Fibroblast of lung (primary cell): ENCODE data around the gene LZTR1. TPM values are rescaled to one million over a fixed set of nuclear protein-coding genes. Genes with fewer than 3 reads are reported as not detected.
"Not testable (repeated sequence)": the region's sequence is repeated elsewhere in the genome, so short reads cannot be mapped to it uniquely, and the experiment has no call there.

ENCODE experiments used
- DNase-seq, 2 donors: peaks; one replicate each; pipeline versions ENCODE4 v3.0.0 to v3.0.0-alpha.2; 2010; ENCODE audit warnings: low read depth in 2 of 2
- H2AFZ ChIP-seq: 2 replicates; pipeline ENCODE4 v1.5.1; 2012; ENCODE audit warnings: low read length, control low read depth, inconsistent platforms
- H3K27ac ChIP-seq: 2 replicates; pipeline ENCODE4 v1.5.1; 2011; ENCODE audit warnings: low read length, control low read depth; ENCODE audit not compliant: insufficient read depth
- H3K27me3 ChIP-seq: 2 replicates; pipeline ENCODE4 v1.5.1; 2011; ENCODE audit warnings: mild to moderate bottlenecking, low read length; ENCODE audit not compliant: control insufficient read depth, insufficient read depth
- H3K36me3 ChIP-seq: 2 replicates; pipeline ENCODE4 v1.5.1; 2011; ENCODE audit warnings: low read length; ENCODE audit not compliant: control insufficient read depth, insufficient read depth
- H3K4me1 ChIP-seq: 2 replicates; pipeline ENCODE4 v1.5.1; 2011; ENCODE audit warnings: low read length; ENCODE audit not compliant: control insufficient read depth, insufficient read depth; ENCODE audit errors: extremely low read depth
- H3K4me2 ChIP-seq: 2 replicates; pipeline ENCODE4 v1.5.1; 2011; ENCODE audit warnings: low read length, control low read depth; ENCODE audit not compliant: insufficient read depth; ENCODE audit errors: extremely low read depth
- H3K4me3 ChIP-seq, 4 experiments: fragments of 200-600 bp in 1 of 4; sonication (generic) in 1 of 4; replicated peaks in 1 of 4; 2 replicates each; pipeline ENCODE4 v1.5.1; 2011 to 2016; ENCODE audit warnings: low read length in 4 of 4, low read depth in 3 of 4, mild to moderate bottlenecking in 3 of 4, control low read depth in 2 of 4, inconsistent platforms in 1 of 4, mixed read lengths in 1 of 4; ENCODE audit not compliant: insufficient read depth in 1 of 4; ENCODE audit errors: control extremely low read depth in 1 of 4
- H3K79me2 ChIP-seq: 2 replicates; pipeline ENCODE4 v1.5.1; 2012; ENCODE audit warnings: mild to moderate bottlenecking, low read length, inconsistent platforms; ENCODE audit not compliant: control insufficient read depth, insufficient read depth
- H3K9ac ChIP-seq: 2 replicates; pipeline ENCODE4 v1.5.1; 2011; ENCODE audit warnings: mild to moderate bottlenecking, low read length, control low read depth; ENCODE audit not compliant: insufficient read depth
- H3K9me3 ChIP-seq: 2 replicates; pipeline ENCODE4 v1.5.1; 2012; ENCODE audit warnings: low read depth, low read length; ENCODE audit not compliant: control insufficient read depth, insufficient read depth
- H4K20me1 ChIP-seq: 2 replicates; pipeline ENCODE4 v1.5.1; 2011; ENCODE audit warnings: low read length; ENCODE audit not compliant: control insufficient read depth, insufficient read depth; ENCODE audit errors: extremely low read depth
- EZH2 ChIP-seq: IDR thresholded peaks from 2 replicates; pipeline ENCODE4 v1.5.1; 2012; ENCODE audit warnings: low read length, control low read depth, mild to moderate bottlenecking; ENCODE audit errors: missing control alignments
- polyA plus RNA-seq, 2 donors: library from polyadenylated mRNA; depleted of rRNA in 1 of 2; stranded (reverse) in 1 of 2; unstranded in 1 of 2; fragments of >200 nt; gene quantifications; 2 replicates each; pipeline ENCODE4 v1.2.1, GENCODE V29; 2011 to 2012; ENCODE audit warnings: missing spikeins in 1 of 2
- total RNA-seq: library from RNA; depleted of rRNA; stranded (reverse); fragments of >200 nt; gene quantifications from 2 replicates; pipeline ENCODE4 v1.2.1, GENCODE V29; 2014
- TF ChIP-seq, protein P1 (sequence below), 2 donors: IDR thresholded peaks in 1 of 2; conservative IDR thresholded peaks in 1 of 2; 1 replicate in 1 of 2; 2 replicates in 1 of 2; pipeline ENCODE4 v1.5.1; 2011 to 2012; ENCODE audit warnings: low read length in 2 of 2, control low read depth in 1 of 2, inconsistent platforms in 1 of 2, low read depth in 1 of 2, mild to moderate bottlenecking in 1 of 2

Gene LZTR1
- total and polyA plus RNA-seq, 2 donors (not counting 1 experiment from before 2014, with no cell fraction given) = 27.4 to 75.8 TPM

- no peak for DNase-seq
- H3K79me2 ChIP-seq = no peaks in the 10 kb centered on the region
- TF ChIP-seq, protein P1, sequence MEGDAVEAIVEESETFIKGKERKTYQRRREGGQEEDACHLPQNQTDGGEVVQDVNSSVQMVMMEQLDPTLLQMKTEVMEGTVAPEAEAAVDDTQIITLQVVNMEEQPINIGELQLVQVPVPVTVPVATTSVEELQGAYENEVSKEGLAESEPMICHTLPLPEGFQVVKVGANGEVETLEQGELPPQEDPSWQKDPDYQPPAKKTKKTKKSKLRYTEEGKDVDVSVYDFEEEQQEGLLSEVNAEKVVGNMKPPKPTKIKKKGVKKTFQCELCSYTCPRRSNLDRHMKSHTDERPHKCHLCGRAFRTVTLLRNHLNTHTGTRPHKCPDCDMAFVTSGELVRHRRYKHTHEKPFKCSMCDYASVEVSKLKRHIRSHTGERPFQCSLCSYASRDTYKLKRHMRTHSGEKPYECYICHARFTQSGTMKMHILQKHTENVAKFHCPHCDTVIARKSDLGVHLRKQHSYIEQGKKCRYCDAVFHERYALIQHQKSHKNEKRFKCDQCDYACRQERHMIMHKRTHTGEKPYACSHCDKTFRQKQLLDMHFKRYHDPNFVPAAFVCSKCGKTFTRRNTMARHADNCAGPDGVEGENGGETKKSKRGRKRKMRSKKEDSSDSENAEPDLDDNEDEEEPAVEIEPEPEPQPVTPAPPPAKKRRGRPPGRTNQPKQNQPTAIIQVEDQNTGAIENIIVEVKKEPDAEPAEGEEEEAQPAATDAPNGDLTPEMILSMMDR (conservative IDR thresholded peaks at IDR 0.05 in 1 of 2, IDR thresholded peaks at IDR 0.05 in 1 of 2; ENCODE audit: low read depth in 1 of 2, low read length in 2 of 2) = no peak
- no peak for TF ChIP-seq EZH2
- H3K4me2 ChIP-seq = no peak overlapping the region
- no peak overlapping the region for H3K4me3 ChIP-seq
- no peaks in the 10 kb centered on the region for H3K36me3 ChIP-seq
- H3K4me1 ChIP-seq = no peaks in the 10 kb centered on the region
- no peak overlapping the region for H3K27ac ChIP-seq
- peaks cover 5% of the 10 kb centered on the region for H3K27me3 ChIP-seq
- no peaks in the 10 kb centered on the region for H3K9me3 ChIP-seq
- H2AFZ ChIP-seq = no peak overlapping the region
- H4K20me1 ChIP-seq = no peaks in the 10 kb centered on the region
- H3K9ac ChIP-seq = no peak overlapping the region
These were observed 13.7 kb upstream of the LZTR1 start for GRCh38 chr22:20968281-20968977.

GRCh38 chr22:20970939-20971657 lies 11.0 kb upstream of the LZTR1 start:
- DNase-seq = no peak
- no peak overlapping the region for H3K4me2 ChIP-seq
- no peaks in the 10 kb centered on the region for H3K27me3 ChIP-seq
- H3K36me3 ChIP-seq = no peaks in the 10 kb centered on the region
- H2AFZ ChIP-seq = no peak overlapping the region
- no peak overlapping the region for H3K27ac ChIP-seq
- no peaks in the 10 kb centered on the region for H4K20me1 ChIP-seq
- H3K9ac ChIP-seq = no peak overlapping the region
- TF ChIP-seq EZH2 = no peak
- TF ChIP-seq, protein P1 (conservative IDR thresholded peaks at IDR 0.05 in 1 of 2, IDR thresholded peaks at IDR 0.05 in 1 of 2; ENCODE audit: low read depth in 1 of 2, low read length in 2 of 2) = no peak
- no peaks in the 10 kb centered on the region for H3K4me1 ChIP-seq
- no peaks in the 10 kb centered on the region for H3K79me2 ChIP-seq
- H3K9me3 ChIP-seq = no peaks in the 10 kb centered on the region
- no peak overlapping the region for H3K4me3 ChIP-seq

DNA sequence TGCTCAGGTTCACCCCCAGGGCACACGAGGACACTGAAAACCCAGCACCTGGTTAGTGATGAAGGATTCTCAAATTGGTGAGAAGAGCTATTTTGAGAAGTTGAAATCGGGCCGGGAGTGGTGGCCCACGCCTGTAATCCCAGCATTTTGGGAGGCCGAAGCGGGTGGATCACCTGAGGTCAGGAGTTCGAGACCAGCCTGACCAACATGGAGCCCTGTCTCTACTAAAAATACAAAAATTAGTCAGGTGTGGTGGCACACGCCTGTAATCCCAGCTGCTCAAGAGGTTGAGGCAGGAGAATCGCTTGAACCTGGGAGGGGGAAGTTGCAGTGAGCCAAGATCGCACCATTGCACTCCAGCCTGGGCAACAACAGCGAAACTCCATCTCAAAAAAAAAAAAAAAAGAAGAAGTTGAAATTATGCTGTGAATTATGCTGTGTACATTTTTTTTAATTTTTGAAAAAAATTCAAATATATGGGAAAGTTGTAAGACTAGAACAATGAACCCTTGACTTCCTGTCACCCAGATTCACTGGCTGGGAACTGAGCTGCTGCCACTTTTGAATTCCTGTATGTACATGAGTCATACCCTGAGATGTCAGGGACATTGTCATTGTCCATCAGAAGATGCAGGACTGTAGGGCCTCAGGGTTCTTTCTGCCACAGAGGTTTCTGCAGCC lies 9.9 kb upstream of the LZTR1 start:
- not testable (repeated sequence) for H3K27ac ChIP-seq, H3K27me3 ChIP-seq, H3K79me2 ChIP-seq, H3K4me1 ChIP-seq, H3K4me3 ChIP-seq, H3K36me3 ChIP-seq, H3K9me3 ChIP-seq, DNase-seq, H3K4me2 ChIP-seq, H2AFZ ChIP-seq, H3K9ac ChIP-seq, H4K20me1 ChIP-seq
